GM12878 (cell line): ENCODE data around the gene CERT1. TPM values are rescaled to one million over a fixed set of nuclear protein-coding genes. Genes with fewer than 3 reads are reported as not detected.

Experiments used
- ATAC-seq: fragments of 200-7000 bp; cut with Tn5 transposase; 3 replicates; pipeline ENCODE4 v1.9.1; 2020; ENCODE audit warnings: mild to moderate bottlenecking, moderate library complexity
- BruUV-seq: library from RNA; stranded (reverse); fragments of 400-500 nt; replicated peaks from 2 replicates; lab custom pipeline; 2021; lab: Mats Ljungman, UMichigan
- CTCF ChIA-PET: fragments of 300-600 bp; sonication (Branson Sonifier 250); formaldehyde crosslinking; extraction: SDS; loops from one replicate; lab custom pipeline; 2021; ENCODE audit warnings: inconsistent platforms; lab: Yijun Ruan, JAX
- POLR2A ChIA-PET: fragments of 350-600 bp; formaldehyde crosslinking; extraction: SDS; loops from one replicate; lab custom pipeline; 2021; ENCODE audit warnings: inconsistent platforms; lab: Charles Lee
- RAD21 ChIA-PET: fragments of 300-600 bp; sonication (Branson Sonifier 250); formaldehyde crosslinking; loops from one replicate; lab custom pipeline; 2023; ENCODE audit warnings: antibody characterized with exemption; ENCODE audit not compliant: unreplicated experiment; lab: Charles Lee
- SMC1A ChIA-PET: fragments of 300-600 bp; sonication (Branson Sonifier 250); formaldehyde crosslinking; loops from one replicate; lab custom pipeline; 2023; ENCODE audit not compliant: unreplicated experiment, uncharacterized antibody; lab: Charles Lee
- DNase-seq: peaks from one replicate; pipeline ENCODE4 v3.0.0-alpha.2; 2011; ENCODE audit warnings: low read depth, low spot score
- FAIRE-seq: peaks from 3 replicates; lab custom pipeline; 2011; peaks lifted over from hg19 to GRCh38; lab: Jason Lieb, UNC
- H2AFZ ChIP-seq: 2 replicates; pipeline ENCODE4 v1.6.0; 2011; ENCODE audit warnings: low read depth, low read length, control low read depth; ENCODE audit not compliant: control insufficient read depth
- H3K27ac ChIP-seq: 2 replicates; pipeline ENCODE4 v1.5.1; 2011; ENCODE audit warnings: control low read depth; ENCODE audit not compliant: control insufficient read depth, insufficient read depth
- H3K27me3 ChIP-seq, 2 experiments: replicated peaks in 1 of 2; 2 replicates each; pipeline versions ENCODE4 v1.6.0 to v1.6.1; 2011; ENCODE audit warnings: low read length in 1 of 2; ENCODE audit not compliant: control insufficient read depth in 2 of 2, insufficient read depth in 2 of 2
- H3K36me3 ChIP-seq, 2 experiments: 2 replicates each; pipeline ENCODE4 v1.5.1; 2011; ENCODE audit warnings: low read length in 1 of 2; ENCODE audit not compliant: control insufficient read depth in 2 of 2, insufficient read depth in 2 of 2
- H3K4me1 ChIP-seq: 2 replicates; pipeline ENCODE4 v1.6.1; 2011; ENCODE audit warnings: mild to moderate bottlenecking, low read length, moderate library complexity, mixed read lengths; ENCODE audit not compliant: control insufficient read depth, insufficient read depth
- H3K4me2 ChIP-seq: 2 replicates; pipeline ENCODE4 v1.6.0; 2011; ENCODE audit warnings: control low read depth; ENCODE audit not compliant: control insufficient read depth, insufficient read depth
- H3K4me3 ChIP-seq: fragments of 200-600 bp; sonication (generic); 2 replicates; pipeline ENCODE4 v1.5.1; 2016
- H3K79me2 ChIP-seq: 2 replicates; pipeline ENCODE4 v1.6.0; 2011; ENCODE audit warnings: low read length; ENCODE audit not compliant: control insufficient read depth, insufficient read depth
- H3K9ac ChIP-seq: 2 replicates; pipeline ENCODE4 v1.8.0; 2011; ENCODE audit warnings: low read length, control low read depth, mixed read lengths; ENCODE audit not compliant: control insufficient read depth, insufficient read depth
- H3K9me3 ChIP-seq: replicated peaks from 3 replicates; pipeline ENCODE4 v1.5.1; 2011; ENCODE audit warnings: mild to moderate bottlenecking, low read length; ENCODE audit not compliant: control insufficient read depth, insufficient read depth
- H4K20me1 ChIP-seq: 2 replicates; pipeline ENCODE4 v1.6.0; 2011; ENCODE audit not compliant: control insufficient read depth, insufficient read depth
- ATF7 ChIP-seq: fragments of 450-650 bp; IDR thresholded peaks from 2 replicates; pipeline ENCODE4 v1.6.1; 2016; ENCODE audit warnings: low read depth, mild to moderate bottlenecking
- NFXL1 ChIP-seq: fragments of 450-650 bp; IDR thresholded peaks from 2 replicates; pipeline ENCODE4 v1.6.1; 2017; ENCODE audit warnings: antibody characterized with exemption, mild to moderate bottlenecking, borderline replicate concordance
- RAD21 ChIP-seq: IDR thresholded peaks from 2 replicates; pipeline ENCODE4 v1.6.1; 2011; ENCODE audit warnings: mild to moderate bottlenecking, low read depth, low read length, moderate library complexity; ENCODE audit not compliant: insufficient read depth
- WGBS: methylation state at CpG from one replicate; pipeline ENCODE4 v1.1.6; 2016; ENCODE audit warnings: low lambda C conversion rate; ENCODE audit not compliant: insufficient replicate concordance, insufficient coverage; ENCODE audit errors: missing lambda C conversion rate; 5-methylcytosine and 5-hydroxymethylcytosine counted together
- in situ Hi-C: fragments of 300-500 bp; cut with MboI; formaldehyde crosslinking; loops from 9 replicates; pipeline ENCODE4 v1.14.3; 2018; ENCODE audit warnings: mixed read lengths
- intact Hi-C: fragments of 100-400 bp; cut with micrococcal nuclease; formaldehyde crosslinking; loops from one replicate; pipeline ENCODE4 v1.14.2; 2022; ENCODE audit not compliant: unreplicated experiment
- polyA plus RNA-seq, 11 experiments: library from polyadenylated mRNA; depleted of rRNA in 4 of 11; unstranded in 6 of 11; stranded (reverse) in 5 of 11; fragments of >200 nt; fragmentation: Nextera tagmentation in 4 of 11; fragmentation: Illumina TruSeq in 1 of 11; extraction: Ambion mirVana in 4 of 11; extraction: Trizol in 1 of 11; gene quantifications; 1 replicate in 1 of 11; 2 replicates in 10 of 11; pipeline versions ENCODE4 v1.2.1 to v1.2.3, GENCODE V29; 2011 to 2016; ENCODE audit warnings: inconsistent platforms in 2 of 11, missing spikeins in 2 of 11, low read depth in 1 of 11
- total RNA-seq, 4 experiments: library from RNA; depleted of rRNA in 3 of 4; stranded (reverse); fragments of >200 nt in 3 of 4; fragmentation: Illumina TruSeq in 1 of 4; extraction: Trizol in 1 of 4; gene quantifications; 2 replicates each; pipeline versions ENCODE4 v1.2.1 to v1.2.3, GENCODE V29; 2013 to 2021
- TF ChIP-seq, protein P1 (sequence below): fragments of 450-650 bp; IDR thresholded peaks from 2 replicates; pipeline ENCODE4 v1.6.1; 2014; ENCODE audit warnings: mild to moderate bottlenecking
- TF ChIP-seq, protein P2 (sequence below): fragments of 450-650 bp; IDR thresholded peaks from 2 replicates; pipeline ENCODE4 v1.6.1; 2018; ENCODE audit warnings: mild to moderate bottlenecking, low read depth, moderate library complexity; ENCODE audit not compliant: partially characterized antibody

The CERT1 gene
- total and polyA plus RNA-seq, 10 of the 15 experiments (the other 5 are each of a cell fraction or from before 2014, with no cell fraction given): 7.7 to 36.7 (median 25.6) TPM

DNA sequence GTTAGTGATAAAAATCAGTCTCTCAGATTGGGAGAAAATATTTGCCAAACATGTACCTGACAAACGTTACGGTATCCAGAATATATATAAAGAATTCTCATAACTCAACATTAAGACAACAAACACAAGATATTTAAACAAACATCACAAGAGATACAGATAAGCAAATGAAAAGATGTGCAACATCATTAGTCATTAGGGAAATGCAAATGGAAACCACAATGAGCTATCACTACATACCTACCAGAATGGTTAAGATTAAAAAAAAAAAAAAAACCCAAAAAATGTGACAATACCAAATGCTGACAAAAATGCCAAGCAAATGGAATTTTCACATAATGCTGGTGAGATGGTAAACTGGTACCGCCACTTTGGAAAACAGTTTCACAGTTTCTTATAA is 15.4 kb downstream of the CERT1 start:
- Histone ChIP-seq H3K9me3 (peaks cover 11% of the 10 kb centered on the region; the same call in 2 of the 3 replicates), H3K4me3 (no peak overlapping the region)
- in situ Hi-C loops: no loop called here
- no peak for FAIRE-seq
- no peak for TF ChIP-seq NFXL1
- TF ChIP-seq, protein P1, sequence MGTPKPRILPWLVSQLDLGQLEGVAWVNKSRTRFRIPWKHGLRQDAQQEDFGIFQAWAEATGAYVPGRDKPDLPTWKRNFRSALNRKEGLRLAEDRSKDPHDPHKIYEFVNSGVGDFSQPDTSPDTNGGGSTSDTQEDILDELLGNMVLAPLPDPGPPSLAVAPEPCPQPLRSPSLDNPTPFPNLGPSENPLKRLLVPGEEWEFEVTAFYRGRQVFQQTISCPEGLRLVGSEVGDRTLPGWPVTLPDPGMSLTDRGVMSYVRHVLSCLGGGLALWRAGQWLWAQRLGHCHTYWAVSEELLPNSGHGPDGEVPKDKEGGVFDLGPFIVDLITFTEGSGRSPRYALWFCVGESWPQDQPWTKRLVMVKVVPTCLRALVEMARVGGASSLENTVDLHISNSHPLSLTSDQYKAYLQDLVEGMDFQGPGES: no peak
- no peak for TF ChIP-seq ATF7
- TF ChIP-seq, protein P2, sequence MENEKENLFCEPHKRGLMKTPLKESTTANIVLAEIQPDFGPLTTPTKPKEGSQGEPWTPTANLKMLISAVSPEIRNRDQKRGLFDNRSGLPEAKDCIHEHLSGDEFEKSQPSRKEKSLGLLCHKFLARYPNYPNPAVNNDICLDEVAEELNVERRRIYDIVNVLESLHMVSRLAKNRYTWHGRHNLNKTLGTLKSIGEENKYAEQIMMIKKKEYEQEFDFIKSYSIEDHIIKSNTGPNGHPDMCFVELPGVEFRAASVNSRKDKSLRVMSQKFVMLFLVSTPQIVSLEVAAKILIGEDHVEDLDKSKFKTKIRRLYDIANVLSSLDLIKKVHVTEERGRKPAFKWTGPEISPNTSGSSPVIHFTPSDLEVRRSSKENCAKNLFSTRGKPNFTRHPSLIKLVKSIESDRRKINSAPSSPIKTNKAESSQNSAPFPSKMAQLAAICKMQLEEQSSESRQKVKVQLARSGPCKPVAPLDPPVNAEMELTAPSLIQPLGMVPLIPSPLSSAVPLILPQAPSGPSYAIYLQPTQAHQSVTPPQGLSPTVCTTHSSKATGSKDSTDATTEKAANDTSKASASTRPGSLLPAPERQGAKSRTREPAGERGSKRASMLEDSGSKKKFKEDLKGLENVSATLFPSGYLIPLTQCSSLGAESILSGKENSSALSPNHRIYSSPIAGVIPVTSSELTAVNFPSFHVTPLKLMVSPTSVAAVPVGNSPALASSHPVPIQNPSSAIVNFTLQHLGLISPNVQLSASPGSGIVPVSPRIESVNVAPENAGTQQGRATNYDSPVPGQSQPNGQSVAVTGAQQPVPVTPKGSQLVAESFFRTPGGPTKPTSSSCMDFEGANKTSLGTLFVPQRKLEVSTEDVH: no peak
- TF ChIP-seq RAD21: no peak
- TF ChIP-seq, all 136 proteins: peak for 0
- intact Hi-C loops: no loop called here
- POLR2A ChIA-PET: no interaction called here
- 100% methylated on average over 3 of the region's 3 CpGs for WGBS
- H4K20me1 ChIP-seq: no peaks in the 10 kb centered on the region
- RAD21 ChIA-PET: no interaction called here
- no peak for DNase-seq
- no TSS peak for BruUV-seq
- H2AFZ ChIP-seq: no peak overlapping the region
- H3K27me3 ChIP-seq: no peaks in the 10 kb centered on the region
- no peaks in the 10 kb centered on the region for H3K4me1 ChIP-seq
- H3K27ac ChIP-seq: no peak overlapping the region
- H3K9ac ChIP-seq: no peak overlapping the region
- no peak for ATAC-seq
- SMC1A ChIA-PET: interaction anchor here (0.5 to 1.4 kb wide), 8 partner anchors 8 to 144 kb away, joined by 3 to 4 read pairs (median 3); no protein-coding TSS in a partner anchor
- H3K79me2 ChIP-seq: peaks cover 8% of the 10 kb centered on the region
- CTCF ChIA-PET: no interaction called here
- H3K36me3 ChIP-seq: peaks cover 13 to 30% of the 10 kb centered on the region in 2 experiments
- no peak overlapping the region for H3K4me2 ChIP-seq
